PFSK-1 (cell line): ENCODE results near the gene SH3TC1.

ENCODE experiments used
- FOXP2 ChIP-seq: optimal IDR thresholded peaks from 2 replicates; pipeline ENCODE3; 2011; ENCODE audit warnings: borderline replicate concordance, control low read depth, inconsistent platforms; ENCODE audit not compliant: insufficient read depth; ENCODE audit errors: extremely low read length, extremely low read depth
- POLR2AphosphoS5 ChIP-seq: IDR thresholded peaks from 2 replicates; pipeline ENCODE4 v1.6.1; 2012; ENCODE audit warnings: low read depth, mild to moderate bottlenecking, control low read depth, low read length, moderate library complexity
- REST ChIP-seq, 2 experiments: IDR thresholded peaks; 2 replicates each; pipeline versions ENCODE4 v1.6.1 to v1.8.0; 2011 to 2012; ENCODE audit warnings: low read depth in 2 of 2, low read length in 2 of 2, control low read depth in 1 of 2, inconsistent platforms in 1 of 2, mild to moderate bottlenecking in 1 of 2, moderate library complexity in 1 of 2; ENCODE audit not compliant: insufficient read depth in 1 of 2
- SIN3A ChIP-seq: IDR thresholded peaks from 2 replicates; pipeline ENCODE4 v1.6.1; 2012; ENCODE audit warnings: mild to moderate bottlenecking, low read length, moderate library complexity, borderline replicate concordance; ENCODE audit not compliant: insufficient read depth
- TAF1 ChIP-seq: IDR thresholded peaks from 2 replicates; pipeline ENCODE4 v1.6.1; 2012; ENCODE audit warnings: low read length, control low read depth, borderline replicate concordance; ENCODE audit not compliant: insufficient read depth

The SH3TC1 gene

GRCh38 chr4:8200302-8200975 is 1.3 kb downstream of the SH3TC1 start:
- TF ChIP-seq TAF1, result 0 out of 2 replicates have a peak, but pooled peaks have one; percentile 20
- no peak for TF ChIP-seq FOXP2
- peak in 1 of 2 experiments; percentile 7; a peak in 1 of 4 replicates for TF ChIP-seq REST (IDR thresholded peaks at IDR 0.05; ENCODE audit: insufficient read depth in 1 of 2, low read depth in 2 of 2, low read length in 2 of 2)
- TF ChIP-seq POLR2AphosphoS5, result peak; percentile 63
- peak; percentile 66; the same call in 1 of the 2 replicates for TF ChIP-seq SIN3A

GRCh38 chr4:8201321-8201781 is 2.3 kb downstream of the SH3TC1 start:
- TF ChIP-seq SIN3A, result no peak
- TF ChIP-seq TAF1, result no peak
- TF ChIP-seq REST (IDR thresholded peaks at IDR 0.05; ENCODE audit: insufficient read depth in 1 of 2, low read depth in 2 of 2, low read length in 2 of 2), result no peak
- TF ChIP-seq POLR2AphosphoS5, result no peak
- no peak for TF ChIP-seq FOXP2

- TF ChIP-seq FOXP2 (no peak), REST (IDR thresholded peaks at IDR 0.05; ENCODE audit: insufficient read depth in 1 of 2, low read depth in 2 of 2, low read length in 2 of 2) (no peak), POLR2AphosphoS5 (no peak), SIN3A (no peak), TAF1 (no peak)
Observed at GRCh38 chr4:8202108-8203051, 3.3 kb downstream of the SH3TC1 start.

GRCh38 chr4:8203052-8203401 is 3.9 kb downstream of the SH3TC1 start:
- TF ChIP-seq REST (IDR thresholded peaks at IDR 0.05; ENCODE audit: insufficient read depth in 1 of 2, low read depth in 2 of 2, low read length in 2 of 2) (no peak), SIN3A (no peak), TAF1 (no peak), POLR2AphosphoS5 (no peak), FOXP2 (no peak)
